ENCODE data around the gene CHMP1A.
"Not testable (repeated sequence)": the region's sequence is repeated elsewhere in the genome, so short reads cannot be mapped to it uniquely, and the experiment has no call there.

Gene CHMP1A

GRCh38 chr16:89658221-89658879 is 842 bp upstream of the CHMP1A start:
- no peak for DNase-seq (ENCODE audit: low read depth)

GRCh38 chr16:89656435-89657121 is 930 bp downstream of the CHMP1A start:
- DNase-seq (ENCODE audit: low read depth): no peak

GRCh38 chr16:89655062-89655643 is 2.4 kb downstream of the CHMP1A start:
- DNase-seq (ENCODE audit: low read depth): no peak

- no peak for DNase-seq (ENCODE audit: low read depth)
Measured at GRCh38 chr16:89653656-89654295, 3.7 kb downstream of the CHMP1A start.

GRCh38 chr16:89651584-89651983 is 5.9 kb downstream of the CHMP1A start:
- no peak for DNase-seq (ENCODE audit: low read depth)

- DNase-seq (ENCODE audit: low read depth): no peak
Measured at GRCh38 chr16:89646906-89647305, 10.6 kb downstream of the CHMP1A start.

- no peak for DNase-seq (ENCODE audit: low read depth)
Measured at GRCh38 chr16:89646270-89646669, 11.2 kb downstream of the CHMP1A start.

GRCh38 chr16:89645122-89645521 is 12.4 kb downstream of the CHMP1A start:
- no peak for DNase-seq (ENCODE audit: low read depth)

GRCh38 chr16:89643769-89644300 is 13.7 kb downstream of the CHMP1A start:
- DNase-seq (ENCODE audit: low read depth): no peak

- no peak for DNase-seq (ENCODE audit: low read depth)
Measured at GRCh38 chr16:89642574-89642973, 14.9 kb downstream of the CHMP1A start.

- no peak for DNase-seq (ENCODE audit: low read depth)
Measured at GRCh38 chr16:89641458-89642119, 15.9 kb downstream of the CHMP1A start.

- DNase-seq (ENCODE audit: low read depth): no peak
Measured at GRCh38 chr16:89639385-89639784, 18.1 kb downstream of the CHMP1A start.

GRCh38 chr16:89638455-89638854 is 19.1 kb downstream of the CHMP1A start:
- no peak for DNase-seq (ENCODE audit: low read depth)

GRCh38 chr16:89637379-89637778 is 20.1 kb downstream of the CHMP1A start:
- DNase-seq (ENCODE audit: low read depth): no peak

GRCh38 chr16:89636663-89637062 is 20.8 kb downstream of the CHMP1A start:
- no peak for DNase-seq (ENCODE audit: low read depth)

GRCh38 chr16:89634463-89635385 is 22.8 kb downstream of the CHMP1A start:
- DNase-seq (ENCODE audit: low read depth): not testable (repeated sequence)

- DNase-seq (ENCODE audit: low read depth): peak; percentile 20
Measured at GRCh38 chr16:89633064-89633631, 24.4 kb downstream of the CHMP1A start.

- no peak for DNase-seq (ENCODE audit: low read depth)
Measured at GRCh38 chr16:89629827-89630610, 27.5 kb downstream of the CHMP1A start.

- DNase-seq (ENCODE audit: low read depth): no peak
Measured at GRCh38 chr16:89624777-89625761, 32.4 kb downstream of the CHMP1A start.

Measured in fibroblast of the conjunctiva (primary cell).